HepG2 (cell line): ENCODE results near the gene DYNC2LI1. TPM values are rescaled to one million over a fixed set of nuclear protein-coding genes. Genes with fewer than 3 reads are reported as not detected.
A peak's percentile ranks its signal among the peaks of the same experiment; 100 is the strongest.

Experiments used
- ATAC-seq: fragments of 200-7000 bp; cut with Tn5 transposase; 3 replicates; pipeline ENCODE4 v1.9.1; 2020; ENCODE audit warnings: mild to moderate bottlenecking, moderate library complexity
- BruUV-seq: library from RNA; stranded (reverse); fragments of 400-500 nt; replicated peaks from 2 replicates; lab custom pipeline; 2021; lab: Mats Ljungman, UMichigan
- CTCF ChIA-PET: fragments of 300-600 bp; formaldehyde crosslinking; extraction: SDS; loops from one replicate; lab custom pipeline; 2021; ENCODE audit warnings: low total read pairs, inconsistent platforms, low intra/inter-chr PET ratio; lab: Yijun Ruan, JAX
- POLR2A ChIA-PET: fragments of 350-600 bp; sonication (Branson Sonifier 250); formaldehyde crosslinking; loops from one replicate; lab custom pipeline; 2020; ENCODE audit warnings: antibody characterized with exemption, inconsistent platforms; lab: Yijun Ruan, JAX
- DNase-seq: peaks from one replicate; pipeline ENCODE4 v3.0.0-alpha.2; 2015; ENCODE audit warnings: low spot score
- FAIRE-seq: peaks from 3 replicates; lab custom pipeline; 2011; peaks lifted over from hg19 to GRCh38; lab: Jason Lieb, UNC
- H2AFZ ChIP-seq: one replicate; pipeline ENCODE4 v1.6.1; 2011; ENCODE audit warnings: low read length, inconsistent platforms
- H3K27ac ChIP-seq: fragments of 300-600 bp; 3 replicates; pipeline ENCODE4 v1.8.0; 2011; ENCODE audit warnings: mixed run types, mild to moderate bottlenecking, mixed read lengths, low read length, inconsistent platforms; ENCODE audit not compliant: insufficient read depth; ENCODE audit errors: extremely low read length
- H3K27me3 ChIP-seq, 2 experiments: fragments of 200-600 bp in 1 of 2; 2 replicates in 1 of 2; 3 replicates in 1 of 2; pipeline versions ENCODE4 v1.6.0 to v1.8.0; 2011; ENCODE audit warnings: low read length in 2 of 2, mild to moderate bottlenecking in 2 of 2, moderate library complexity in 2 of 2, inconsistent platforms in 1 of 2; ENCODE audit not compliant: insufficient read depth in 2 of 2, control insufficient read depth in 1 of 2
- H3K36me3 ChIP-seq, 2 experiments: fragments of 200-600 bp in 1 of 2; replicated peaks in 1 of 2; 2 replicates in 1 of 2; 3 replicates in 1 of 2; pipeline versions ENCODE4 v1.5.1 to v1.8.0; 2011; ENCODE audit warnings: low read length in 2 of 2, inconsistent platforms in 1 of 2; ENCODE audit not compliant: insufficient read depth in 2 of 2, control insufficient read depth in 1 of 2
- H3K4me1 ChIP-seq: 2 replicates; pipeline ENCODE4 v1.5.1; 2012; ENCODE audit warnings: low read length, inconsistent platforms; ENCODE audit not compliant: insufficient read depth
- H3K4me2 ChIP-seq: 2 replicates; pipeline ENCODE4 v1.6.0; 2011; ENCODE audit warnings: low read depth, low read length, inconsistent platforms
- H3K4me3 ChIP-seq, 3 experiments: fragments of 200-600 bp in 1 of 3; sonication (generic), shearing (Covaris generic) in 1 of 3; replicated peaks in 1 of 3; 2 replicates each; pipeline ENCODE4 v1.5.1; 2011 to 2016; ENCODE audit warnings: low read length in 3 of 3, inconsistent platforms in 2 of 3, low read depth in 2 of 3, mild to moderate bottlenecking in 2 of 3, control low read depth in 1 of 3, mixed read lengths in 1 of 3; ENCODE audit not compliant: insufficient read depth in 1 of 3
- H3K79me2 ChIP-seq: one replicate; pipeline ENCODE4 v1.6.1; 2011; ENCODE audit warnings: low read length, inconsistent platforms; ENCODE audit not compliant: insufficient read depth
- H3K9ac ChIP-seq: 2 replicates; pipeline ENCODE4 v1.6.0; 2011; ENCODE audit warnings: mild to moderate bottlenecking, low read depth, low read length, inconsistent platforms; ENCODE audit not compliant: insufficient read depth
- H3K9me3 ChIP-seq: 2 replicates; pipeline ENCODE4 v1.5.1; 2012; ENCODE audit warnings: mild to moderate bottlenecking, low read length
- H4K20me1 ChIP-seq: 2 replicates; pipeline ENCODE4 v1.6.0; 2011; ENCODE audit warnings: inconsistent platforms, mild to moderate bottlenecking, low read length, moderate library complexity; ENCODE audit not compliant: insufficient read depth
- IRX3 ChIP-seq: sonication (generic); formaldehyde crosslinking; IDR thresholded peaks from 2 replicates; pipeline ENCODE4 v1.8.1; 2023; ENCODE audit warnings: mild to moderate bottlenecking, low read depth, missing genetic modification reagents, borderline replicate concordance
- SP140L ChIP-seq: sonication (generic); formaldehyde crosslinking; IDR thresholded peaks from 2 replicates; pipeline ENCODE4 v1.4.0; 2020; ENCODE audit warnings: missing genetic modification reagents, borderline replicate concordance
- ZNF292 ChIP-seq: sonication (generic); formaldehyde crosslinking; IDR thresholded peaks from 2 replicates; pipeline ENCODE4 v1.8.1; 2022; ENCODE audit warnings: mild to moderate bottlenecking, low read depth, missing genetic modification reagents, borderline replicate concordance
- ZNF768 ChIP-seq: sonication (generic); formaldehyde crosslinking; IDR thresholded peaks from 2 replicates; pipeline ENCODE4 v1.4.0; 2020; ENCODE audit warnings: missing genetic modification reagents
- whole genome bisulfite sequencing: methylation state at CpG from one replicate; pipeline ENCODE4 v1.1.6; 2017; ENCODE audit warnings: low lambda C conversion rate; 5-methylcytosine and 5-hydroxymethylcytosine counted together
- in situ Hi-C: cut with HindIII; loops from 2 replicates; pipeline ENCODE4 v1.10.0; 2017; ENCODE audit warnings: low pct_unique_long_range_greater_than_20kb; ENCODE audit not compliant: extremely low pct_ligation_motif_present
- intact Hi-C: fragments of 100-400 bp; cut with micrococcal nuclease; formaldehyde crosslinking; loops from one replicate; pipeline ENCODE4 v1.10.0; 2022; ENCODE audit not compliant: unreplicated experiment
- polyA plus RNA-seq, 8 experiments: library from polyadenylated mRNA; depleted of rRNA in 3 of 8; stranded (reverse) in 7 of 8; unstranded in 1 of 8; fragments of >200 nt; fragmentation: Illumina TruSeq in 4 of 8; extraction: Trizol in 4 of 8; gene quantifications; 2 replicates each; pipeline versions ENCODE4 v1.2.1 to v1.2.3, GENCODE V29; 2011 to 2016; ENCODE audit warnings: low read depth in 4 of 8, missing spikeins in 1 of 8, mixed read lengths in 1 of 8; ENCODE audit not compliant: insufficient read depth in 1 of 8
- total RNA-seq, 5 experiments: library from RNA; depleted of rRNA; stranded (reverse); fragments of >200 nt; fragmentation: Illumina TruSeq; extraction: Trizol; gene quantifications; 2 replicates each; pipeline ENCODE4 v1.2.3, GENCODE V29; 2016; ENCODE audit warnings: low read depth in 1 of 5

DYNC2LI1 gene
- total and polyA plus RNA-seq, 2 of the 13 experiments (the other 11 are each of a cell fraction or from before 2014, with no cell fraction given): 16.9 to 23.2 TPM

DNA sequence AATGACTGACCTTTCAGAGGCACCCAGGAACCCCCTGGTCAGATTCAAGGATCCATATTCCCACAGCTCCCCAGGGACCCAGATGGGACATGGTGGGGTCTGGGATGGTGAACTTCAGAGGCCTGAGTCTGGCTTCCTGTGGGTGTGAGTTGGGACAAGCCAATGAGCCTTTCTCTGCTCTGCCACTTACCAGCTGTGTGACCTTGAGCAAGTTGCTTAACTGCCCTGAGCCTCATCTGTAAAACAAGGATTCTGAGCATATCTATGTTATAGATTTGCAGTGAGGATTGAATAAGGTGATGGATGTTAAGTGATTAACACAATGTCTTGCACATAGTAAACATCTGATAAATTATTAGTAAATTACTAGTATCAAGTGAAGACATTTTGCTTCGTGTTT is 71.3 kb downstream of the DYNC2LI1 start:
- Histone ChIP-seq H2AFZ (no peak overlapping the region), H3K27ac (no peak overlapping the region), H3K36me3 (peaks cover 10 to 26% of the 10 kb centered on the region in 2 experiments; a peak in 4 of 5 replicates), H3K4me2 (no peak overlapping the region), H3K79me2 (peaks cover 11% of the 10 kb centered on the region), H3K4me1 (peaks cover 45% of the 10 kb centered on the region), H3K9me3 (no peaks in the 10 kb centered on the region), H3K27me3 (no peaks in the 10 kb centered on the region), H3K9ac (no peak overlapping the region), H4K20me1 (no peaks in the 10 kb centered on the region), H3K4me3 (no peak overlapping the region)
- peak; percentile 91 for TF ChIP-seq ZNF768 (CRISPR knock-in tag)
- TF ChIP-seq SP140L: no peak
- TF ChIP-seq ZNF292 (CRISPR knock-in tag): no peak
- POLR2A ChIA-PET: interaction anchor here (1.6 kb wide), 1 partner anchor 36 kb away, joined by 4 read pairs; no protein-coding TSS in a partner anchor
- intact Hi-C loops (no loop called here), in situ Hi-C loops (no loop called here)
- BruUV-seq: no TSS peak
- no peak for FAIRE-seq
- no peak for ATAC-seq
- DNase-seq: no peak
- CTCF ChIA-PET: no interaction called here
- WGBS: 95% methylated on average over 1 of the region's 1 CpG

DNA sequence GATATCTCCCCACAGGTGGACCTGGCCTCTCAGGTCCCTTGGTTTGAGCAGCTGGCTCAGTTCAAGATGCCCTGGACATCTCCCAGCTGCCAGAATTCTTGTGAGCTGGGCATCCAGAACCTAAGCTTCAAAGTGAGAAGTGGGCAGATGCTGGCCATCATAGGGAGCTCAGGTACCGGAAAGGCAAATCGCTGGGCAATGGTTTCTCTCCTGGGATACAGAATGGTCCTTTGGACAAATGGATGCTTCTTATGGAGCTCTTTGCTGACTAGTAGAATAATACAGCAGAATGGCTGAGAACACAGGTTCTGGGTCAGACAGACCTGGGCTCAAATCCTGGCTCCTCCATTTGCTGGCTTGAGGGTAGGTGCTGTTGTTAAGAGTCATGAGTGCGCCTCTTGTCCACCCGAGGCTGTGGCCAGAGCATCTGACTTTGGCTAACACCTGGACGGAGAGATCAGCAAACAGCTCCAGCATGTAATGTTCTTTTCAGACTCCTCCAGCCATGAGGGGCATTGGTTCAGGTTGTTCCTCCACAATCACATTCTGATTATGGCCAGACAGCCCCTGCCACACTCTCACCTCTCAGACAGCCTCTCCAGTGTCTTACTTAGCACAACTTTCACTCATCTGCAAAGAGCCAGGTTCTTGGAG is 72.4 kb downstream of the DYNC2LI1 start:
- Histone ChIP-seq H3K4me1 (peaks cover 34% of the 10 kb centered on the region), H3K4me3 (no peak overlapping the region), H3K9ac (no peak overlapping the region), H3K4me2 (no peak overlapping the region), H3K36me3 (peaks cover 10 to 26% of the 10 kb centered on the region in 2 experiments; a peak in 4 of 5 replicates), H3K9me3 (no peaks in the 10 kb centered on the region), H3K27me3 (no peaks in the 10 kb centered on the region), H3K27ac (no peak overlapping the region), H3K79me2 (peaks cover 3% of the 10 kb centered on the region), H2AFZ (no peak overlapping the region), H4K20me1 (no peaks in the 10 kb centered on the region)
- no peak for FAIRE-seq
- ChIA-PET CTCF (no interaction called here), POLR2A (interaction anchor here (1.6 kb wide), 1 partner anchor 35 kb away, joined by 4 read pairs; no protein-coding TSS in a partner anchor)
- no peak for ATAC-seq
- DNase-seq: no peak
- 97% methylated on average over 5 of the region's 5 CpGs for WGBS
- no TSS peak for BruUV-seq
- intact Hi-C loops (no loop called here), in situ Hi-C loops (no loop called here)
- no peak for TF ChIP-seq IRX3 (CRISPR knock-in tag)
